ENCODE measurements around the gene AGAP5. TPM values are rescaled to one million over a fixed set of nuclear protein-coding genes. Genes with fewer than 3 reads are reported as not detected.
A peak's percentile ranks its signal among the peaks of the same experiment; 100 is the strongest.
"Not testable (repeated sequence)": the region's sequence is repeated elsewhere in the genome, so short reads cannot be mapped to it uniquely, and the experiment has no call there.

The AGAP5 gene
- total and polyA plus RNA-seq, 9 of the 15 experiments (the other 6 are each of a cell fraction or from before 2014, with no cell fraction given), result 0.32 to 7.5 (median 5.3) TPM

GRCh38 chr10:73665581-73665980 is 32.3 kb downstream of the AGAP5 start:
- FAIRE-seq; H3K79me2 ChIP-seq (ENCODE audit: control insufficient read depth, insufficient read depth, low read length); H3K4me3 ChIP-seq; ATAC-seq; H3K27me3 ChIP-seq (ENCODE audit: control insufficient read depth in 2 of 2, insufficient read depth in 2 of 2, low read length in 2 of 2); H3K36me3 ChIP-seq (ENCODE audit: control insufficient read depth, insufficient read depth, low read length); POLR2A ChIA-PET; DNase-seq (ENCODE audit: extremely low read depth in 1 of 4, low spot score in 3 of 4); H3K9me3 ChIP-seq (replicated peaks; ENCODE audit: control insufficient read depth, insufficient read depth, low read depth, low read length); intact Hi-C loops (cut with micrococcal nuclease); H3K9me1 ChIP-seq (ENCODE audit: control insufficient read depth, insufficient read depth, low read length); H3K9ac ChIP-seq (ENCODE audit: insufficient read depth in 1 of 2, low read depth in 2 of 2, low read length in 2 of 2); H4K20me1 ChIP-seq (replicated peaks; ENCODE audit: control insufficient read depth, insufficient read depth, low read length); H2AFZ ChIP-seq (ENCODE audit: low read depth, low read length); in situ Hi-C loops (cut with MboI); CTCF ChIA-PET (ENCODE audit: low intra/inter-chr PET ratio); H3K27ac ChIP-seq (ENCODE audit: extremely low read depth, low read depth, low read length); BruUV-seq (replicated peaks); H3K4me2 ChIP-seq (ENCODE audit: insufficient read depth, low read length): not testable (repeated sequence)
- H3K4me1 ChIP-seq (replicated peaks in 1 of 2; ENCODE audit: control insufficient read depth in 2 of 2, insufficient read depth in 2 of 2, low read length in 2 of 2), result peaks cover 3 to 17% of the 10 kb centered on the region in 2 experiments; a peak in 4 of 5 replicates
- no CpG with 5 or more reads among the region's 3 CpGs for WGBS (ENCODE audit: insufficient coverage, low coverage, missing lambda C conversion rate)

GRCh38 chr10:73664156-73665040 is 33.5 kb downstream of the AGAP5 start:
- CTCF ChIA-PET (ENCODE audit: low intra/inter-chr PET ratio); BruUV-seq (replicated peaks); H3K9me1 ChIP-seq (ENCODE audit: control insufficient read depth, insufficient read depth, low read length); H3K9ac ChIP-seq (ENCODE audit: insufficient read depth in 1 of 2, low read depth in 2 of 2, low read length in 2 of 2); POLR2A ChIA-PET; H4K20me1 ChIP-seq (replicated peaks; ENCODE audit: control insufficient read depth, insufficient read depth, low read length); H3K9me3 ChIP-seq (replicated peaks; ENCODE audit: control insufficient read depth, insufficient read depth, low read depth, low read length); FAIRE-seq; H3K27me3 ChIP-seq (ENCODE audit: control insufficient read depth in 2 of 2, insufficient read depth in 2 of 2, low read length in 2 of 2); H2AFZ ChIP-seq (ENCODE audit: low read depth, low read length); H3K79me2 ChIP-seq (ENCODE audit: control insufficient read depth, insufficient read depth, low read length); H3K27ac ChIP-seq (ENCODE audit: extremely low read depth, low read depth, low read length); in situ Hi-C loops (cut with MboI); H3K4me2 ChIP-seq (ENCODE audit: insufficient read depth, low read length); ATAC-seq; intact Hi-C loops (cut with micrococcal nuclease); DNase-seq (ENCODE audit: extremely low read depth in 1 of 4, low spot score in 3 of 4); H3K36me3 ChIP-seq (ENCODE audit: control insufficient read depth, insufficient read depth, low read length); H3K4me3 ChIP-seq: not testable (repeated sequence)
- H3K4me1 ChIP-seq (replicated peaks in 1 of 2; ENCODE audit: control insufficient read depth in 2 of 2, insufficient read depth in 2 of 2, low read length in 2 of 2), result peaks cover 3 to 17% of the 10 kb centered on the region in 2 experiments; a peak in 4 of 5 replicates
- TF ChIP-seq SMARCA5 (IDR thresholded peaks at IDR 0.05) (0 out of 2 replicates have a peak, but pooled peaks have one; percentile 42), HDAC2 (IDR thresholded peaks at IDR 0.05) (peak; percentile 24; the same call in 1 of the 2 replicates), RBM25 (IDR thresholded peaks at IDR 0.05; ENCODE audit: low read depth, low read length, severe bottlenecking) (peak; percentile 78), BCOR (IDR thresholded peaks at IDR 0.05) (peak; percentile 79), KDM1A (IDR thresholded peaks at IDR 0.05) (peak; percentile 24 to 70; a peak in 2 of 4 replicates), NFIC (IDR thresholded peaks at IDR 0.05) (peak; percentile 72), TCF3 (CRISPR knock-in tag; IDR thresholded peaks at IDR 0.05) (peak; percentile 33; the same call in 1 of the 2 replicates)
- WGBS (ENCODE audit: insufficient coverage, low coverage, missing lambda C conversion rate), result 64% methylated on average over 12 of the region's 13 CpGs

GRCh38 chr10:73663621-73664020 is 34.3 kb downstream of the AGAP5 start:
- H3K79me2 ChIP-seq (ENCODE audit: control insufficient read depth, insufficient read depth, low read length); ATAC-seq; H3K4me2 ChIP-seq (ENCODE audit: insufficient read depth, low read length); H3K27ac ChIP-seq (ENCODE audit: extremely low read depth, low read depth, low read length); BruUV-seq (replicated peaks); CTCF ChIA-PET (ENCODE audit: low intra/inter-chr PET ratio); in situ Hi-C loops (cut with MboI); H3K9me3 ChIP-seq (replicated peaks; ENCODE audit: control insufficient read depth, insufficient read depth, low read depth, low read length); POLR2A ChIA-PET; H3K4me3 ChIP-seq; H3K9me1 ChIP-seq (ENCODE audit: control insufficient read depth, insufficient read depth, low read length); DNase-seq (ENCODE audit: extremely low read depth in 1 of 4, low spot score in 3 of 4); H2AFZ ChIP-seq (ENCODE audit: low read depth, low read length); H3K9ac ChIP-seq (ENCODE audit: insufficient read depth in 1 of 2, low read depth in 2 of 2, low read length in 2 of 2); H4K20me1 ChIP-seq (replicated peaks; ENCODE audit: control insufficient read depth, insufficient read depth, low read length); FAIRE-seq; intact Hi-C loops (cut with micrococcal nuclease); H3K36me3 ChIP-seq (ENCODE audit: control insufficient read depth, insufficient read depth, low read length); H3K27me3 ChIP-seq (ENCODE audit: control insufficient read depth in 2 of 2, insufficient read depth in 2 of 2, low read length in 2 of 2): not testable (repeated sequence)
- peaks cover 3 to 17% of the 10 kb centered on the region in 2 experiments; a peak in 4 of 5 replicates for H3K4me1 ChIP-seq (replicated peaks in 1 of 2; ENCODE audit: control insufficient read depth in 2 of 2, insufficient read depth in 2 of 2, low read length in 2 of 2)
- WGBS (ENCODE audit: insufficient coverage, low coverage, missing lambda C conversion rate), result 74% methylated on average over 7 of the region's 10 CpGs
